Measurements from ENCODE around the gene SARM1.
A peak's percentile ranks its signal among the peaks of the same experiment; 100 is the strongest.

SARM1 gene

DNA sequence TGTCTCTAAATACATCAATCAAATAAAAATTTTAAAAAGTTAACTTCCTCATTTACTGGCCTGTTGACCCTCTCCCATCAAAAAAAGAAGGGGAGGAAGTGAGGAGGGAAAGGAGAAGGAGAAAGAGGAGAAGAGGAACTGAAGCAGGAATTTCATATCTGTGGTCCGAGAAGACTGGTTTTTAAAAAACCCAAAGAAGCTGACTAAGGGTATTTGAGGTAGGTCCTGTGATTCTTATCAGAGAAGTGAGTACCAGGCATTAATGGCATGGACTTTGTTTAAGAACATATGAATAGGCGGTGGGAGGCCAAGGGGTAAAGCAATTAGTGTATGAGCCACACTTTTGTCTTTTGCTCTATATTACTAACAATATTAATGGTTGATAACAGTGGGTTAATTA is 32.5 kb downstream of the SARM1 start:
- Histone ChIP-seq H3K27ac (ENCODE audit: low read length) (no peak overlapping the region), H3K27me3 (ENCODE audit: control insufficient read depth, insufficient read depth, low read length) (no peaks in the 10 kb centered on the region; the same call in 1 of the 2 replicates), H3K4me1 (ENCODE audit: control insufficient read depth, insufficient read depth, low read length) (peaks cover 27% of the 10 kb centered on the region), H3K36me3 (ENCODE audit: control insufficient read depth, insufficient read depth, low read length) (no peaks in the 10 kb centered on the region; the same call in 1 of the 2 replicates), H3K9me3 (ENCODE audit: control insufficient read depth, insufficient read depth, low read length) (no peaks in the 10 kb centered on the region), H3K4me3 (ENCODE audit: low read length) (no peak overlapping the region)
- WGBS (ENCODE audit: insufficient coverage, insufficient read length) = no CpG with 5 or more reads among the region's 2 CpGs
- no peak for DNase-seq (ENCODE audit: low read depth, low spot score)

DNA sequence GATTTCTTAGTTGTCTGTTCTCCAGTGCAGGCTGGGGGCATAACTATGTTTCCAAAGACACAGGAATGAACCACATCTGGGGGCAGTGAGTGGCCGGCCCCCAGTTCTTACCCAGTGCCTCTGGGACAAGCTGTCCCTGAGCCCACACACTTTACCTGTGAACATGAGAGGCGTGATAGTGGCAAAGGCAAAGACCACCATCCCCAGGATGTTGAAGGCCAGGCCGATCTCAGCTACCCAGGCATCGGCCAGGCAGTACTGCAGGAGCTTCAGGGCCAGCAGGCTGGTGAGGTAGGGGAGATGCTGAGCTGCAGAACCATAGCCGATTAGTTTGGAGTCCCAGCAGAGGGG is 32.9 kb downstream of the SARM1 start:
- Histone ChIP-seq H3K9me3 (ENCODE audit: control insufficient read depth, insufficient read depth, low read length) (no peaks in the 10 kb centered on the region), H3K36me3 (ENCODE audit: control insufficient read depth, insufficient read depth, low read length) (no peaks in the 10 kb centered on the region; the same call in 1 of the 2 replicates), H3K4me3 (ENCODE audit: low read length) (no peak overlapping the region), H3K4me1 (ENCODE audit: control insufficient read depth, insufficient read depth, low read length) (peaks cover 27% of the 10 kb centered on the region), H3K27me3 (ENCODE audit: control insufficient read depth, insufficient read depth, low read length) (no peaks in the 10 kb centered on the region; the same call in 1 of the 2 replicates), H3K27ac (ENCODE audit: low read length) (no peak overlapping the region)
- WGBS (ENCODE audit: insufficient coverage, insufficient read length) = no CpG with 5 or more reads among the region's 5 CpGs
- DNase-seq (ENCODE audit: low read depth, low spot score) = no peak

DNA sequence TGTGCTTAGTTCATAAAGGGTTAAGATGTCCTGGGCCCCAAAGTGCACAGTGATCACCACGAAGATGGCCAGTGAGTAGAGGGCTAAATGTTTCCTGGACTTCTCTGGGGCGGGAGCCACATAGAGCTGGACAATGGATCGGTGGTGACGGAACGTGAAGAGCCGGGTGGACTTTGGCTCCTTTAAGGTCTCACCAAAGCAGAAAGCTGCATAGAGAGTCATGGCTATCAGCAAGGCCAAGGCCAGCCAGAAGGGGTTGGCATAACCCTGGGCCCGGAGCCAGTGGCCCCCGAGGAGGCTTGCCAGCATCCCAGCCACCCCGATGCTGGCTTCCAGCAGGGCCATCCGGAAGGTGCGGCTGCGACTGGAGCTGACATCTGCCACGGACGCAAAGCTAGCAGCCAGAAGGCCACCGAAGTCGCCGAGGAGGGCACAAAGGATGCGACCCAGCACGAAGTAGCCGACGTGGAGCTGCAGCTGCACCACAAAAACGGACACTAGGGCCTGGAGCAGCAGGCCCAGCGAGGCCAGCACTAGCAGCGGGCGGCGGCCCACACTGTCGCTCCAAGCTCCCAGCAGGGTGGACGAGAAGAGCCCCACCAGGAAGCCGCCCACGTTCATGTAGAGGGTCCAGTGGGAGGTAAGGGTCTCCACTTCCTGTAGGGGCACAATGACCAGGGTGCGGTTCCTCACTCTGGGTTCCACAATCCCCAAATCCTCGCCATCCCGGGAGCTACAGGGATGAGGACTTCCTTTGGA is 33.5 kb downstream of the SARM1 start:
- Histone ChIP-seq H3K27ac (ENCODE audit: low read length) (no peak overlapping the region), H3K36me3 (ENCODE audit: control insufficient read depth, insufficient read depth, low read length) (no peaks in the 10 kb centered on the region; the same call in 1 of the 2 replicates), H3K4me3 (ENCODE audit: low read length) (peak overlapping the region; percentile 10; the same call in 1 of the 2 replicates), H3K4me1 (ENCODE audit: control insufficient read depth, insufficient read depth, low read length) (peaks cover 27% of the 10 kb centered on the region), H3K27me3 (ENCODE audit: control insufficient read depth, insufficient read depth, low read length) (no peaks in the 10 kb centered on the region; the same call in 1 of the 2 replicates), H3K9me3 (ENCODE audit: control insufficient read depth, insufficient read depth, low read length) (no peaks in the 10 kb centered on the region)
- WGBS (ENCODE audit: insufficient coverage, insufficient read length) = no CpG with 5 or more reads among the region's 33 CpGs
- DNase-seq (ENCODE audit: low read depth, low spot score) = no peak

DNA sequence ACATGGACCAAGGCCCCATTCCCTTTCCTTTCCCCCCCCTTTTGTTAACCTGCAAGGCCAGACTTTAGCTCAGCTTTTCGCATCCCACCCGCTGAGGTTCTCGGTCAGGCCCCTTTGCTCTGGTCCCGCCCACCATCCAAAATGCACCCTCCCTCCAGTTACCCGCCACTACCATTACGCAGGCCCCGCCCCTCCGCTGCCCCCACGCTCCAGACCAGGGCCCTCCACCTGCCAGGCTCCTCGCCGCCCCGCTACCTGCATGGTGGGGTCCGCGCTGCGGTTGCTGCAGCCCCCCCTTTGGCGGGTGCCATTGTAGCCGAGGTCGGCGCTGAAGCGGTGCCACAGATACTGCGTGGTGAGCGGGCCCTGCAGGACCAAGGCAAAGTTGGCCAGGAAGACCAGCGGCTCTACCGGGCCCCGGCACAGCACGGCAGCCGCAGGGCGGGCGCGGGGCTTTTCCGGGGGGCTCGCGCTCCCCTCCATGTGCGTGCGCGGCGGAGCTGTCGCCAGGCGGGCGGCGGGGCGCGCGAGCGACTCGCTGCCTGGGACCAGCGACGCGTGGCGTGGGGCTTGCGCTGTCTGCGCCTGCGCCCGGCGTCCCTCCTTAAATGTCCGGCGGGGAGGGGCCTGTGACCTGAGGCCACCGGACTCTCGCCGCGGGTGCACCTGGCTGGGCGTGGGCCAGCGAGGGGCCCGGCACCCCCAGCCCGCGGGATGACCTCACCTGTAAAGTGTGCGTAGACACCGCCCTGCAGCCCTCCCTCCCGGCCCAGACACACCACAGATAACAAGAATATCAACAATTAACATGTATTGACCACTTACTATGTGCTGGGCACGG is 34.4 kb downstream of the SARM1 start, which contains the start of gene SLC46A1:
TSS of gene SLC46A1 (minus strand) at position 581 of the 841 bp plus-strand sequence. CDS start at position 483, 98 bp downstream.
- Histone ChIP-seq H3K36me3 (ENCODE audit: control insufficient read depth, insufficient read depth, low read length) (no peaks in the 10 kb centered on the region; the same call in 1 of the 2 replicates), H3K27me3 (ENCODE audit: control insufficient read depth, insufficient read depth, low read length) (no peaks in the 10 kb centered on the region; the same call in 1 of the 2 replicates), H3K4me3 (ENCODE audit: low read length) (peak within 1 kb of the TSS; percentile 88), H3K4me1 (ENCODE audit: control insufficient read depth, insufficient read depth, low read length) (peaks cover 27% of the 10 kb centered on the region), H3K9me3 (ENCODE audit: control insufficient read depth, insufficient read depth, low read length) (no peaks in the 10 kb centered on the region), H3K27ac (ENCODE audit: low read length) (no peak within 1 kb of the TSS)
- no peak for DNase-seq (ENCODE audit: low read depth, low spot score)
- no CpG with 5 or more reads among the region's 70 CpGs for WGBS (ENCODE audit: insufficient coverage, insufficient read length)

DNA sequence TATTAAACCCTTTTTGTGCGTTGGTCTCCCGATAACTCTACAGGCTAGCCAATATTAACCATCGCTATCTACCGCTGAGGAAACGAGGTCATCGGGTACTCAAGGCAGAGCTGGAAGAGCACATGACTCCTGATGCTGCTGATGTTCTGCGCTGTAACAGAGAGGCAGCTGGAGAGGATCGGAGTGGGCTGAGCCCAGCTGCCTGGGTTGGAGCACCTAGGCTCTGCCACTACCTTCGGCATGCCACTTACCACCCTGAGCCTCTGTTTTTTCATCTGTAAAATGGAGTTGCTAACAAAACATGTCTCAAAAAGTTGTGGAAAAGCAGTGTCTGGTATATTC is 35.0 kb downstream of the SARM1 start:
- WGBS (ENCODE audit: insufficient coverage, insufficient read length) = no CpG with 5 or more reads among the region's 9 CpGs
- peaks cover 27% of the 10 kb centered on the region for H3K4me1 ChIP-seq (ENCODE audit: control insufficient read depth, insufficient read depth, low read length)
- H3K4me3 ChIP-seq (ENCODE audit: low read length) = peak overlapping the region; percentile 88; the same call in 1 of the 2 replicates
- no peaks in the 10 kb centered on the region for H3K9me3 ChIP-seq (ENCODE audit: control insufficient read depth, insufficient read depth, low read length)
- H3K27ac ChIP-seq (ENCODE audit: low read length) = no peak overlapping the region
- DNase-seq (ENCODE audit: low read depth, low spot score) = no peak
- H3K36me3 ChIP-seq (ENCODE audit: control insufficient read depth, insufficient read depth, low read length) = no peaks in the 10 kb centered on the region; the same call in 1 of the 2 replicates
- H3K27me3 ChIP-seq (ENCODE audit: control insufficient read depth, insufficient read depth, low read length) = no peaks in the 10 kb centered on the region; the same call in 1 of the 2 replicates

DNA sequence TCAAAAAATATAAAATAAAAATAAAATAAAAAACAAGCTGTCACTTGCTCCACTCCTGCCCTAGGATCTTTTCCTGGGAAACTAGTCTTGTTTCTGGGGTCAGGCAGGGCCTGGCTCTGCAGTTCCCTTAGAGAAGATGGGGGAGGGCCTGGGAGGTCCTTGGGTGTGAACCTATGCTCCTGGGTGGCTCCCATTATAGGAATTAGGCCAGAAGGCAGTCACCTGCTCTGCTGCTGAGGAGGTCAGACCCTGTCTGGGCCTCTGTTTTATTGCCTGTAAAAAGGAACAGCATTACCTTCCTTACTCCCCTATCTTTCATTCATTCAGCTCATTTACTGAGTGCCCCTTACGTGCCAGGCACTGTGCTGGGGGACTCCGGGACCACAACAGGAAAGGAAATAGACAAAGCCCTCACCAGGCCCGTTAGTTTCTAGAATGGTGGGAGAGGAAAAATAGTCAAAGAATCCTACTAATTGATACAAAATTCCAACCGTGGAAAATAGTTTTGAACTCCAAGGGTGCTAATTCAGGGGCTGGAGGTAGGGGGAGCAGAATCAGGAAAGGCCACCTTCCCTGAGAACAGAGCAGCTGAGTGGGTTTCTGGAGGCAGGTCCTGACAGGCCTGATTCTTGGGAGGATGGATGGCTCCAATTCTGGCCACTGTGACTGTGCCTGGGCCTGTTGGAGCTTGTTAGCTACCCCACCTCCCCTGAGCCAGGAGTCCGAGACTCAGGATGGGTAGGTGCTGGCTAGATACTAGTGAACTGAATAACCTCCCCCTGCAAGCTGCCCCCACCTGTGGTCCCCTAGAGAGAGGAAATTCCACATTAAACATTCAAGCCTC is 35.9 kb downstream of the SARM1 start:
- WGBS (ENCODE audit: insufficient coverage, insufficient read length) = no CpG with 5 or more reads among the region's 5 CpGs
- Histone ChIP-seq H3K27me3 (ENCODE audit: control insufficient read depth, insufficient read depth, low read length) (no peaks in the 10 kb centered on the region; the same call in 1 of the 2 replicates), H3K27ac (ENCODE audit: low read length) (peak overlapping the region; percentile 59), H3K4me3 (ENCODE audit: low read length) (no peak overlapping the region), H3K9me3 (ENCODE audit: control insufficient read depth, insufficient read depth, low read length) (no peaks in the 10 kb centered on the region), H3K36me3 (ENCODE audit: control insufficient read depth, insufficient read depth, low read length) (no peaks in the 10 kb centered on the region; the same call in 1 of the 2 replicates), H3K4me1 (ENCODE audit: control insufficient read depth, insufficient read depth, low read length) (peaks cover 24% of the 10 kb centered on the region)
- DNase-seq (ENCODE audit: low read depth, low spot score) = no peak

DNA sequence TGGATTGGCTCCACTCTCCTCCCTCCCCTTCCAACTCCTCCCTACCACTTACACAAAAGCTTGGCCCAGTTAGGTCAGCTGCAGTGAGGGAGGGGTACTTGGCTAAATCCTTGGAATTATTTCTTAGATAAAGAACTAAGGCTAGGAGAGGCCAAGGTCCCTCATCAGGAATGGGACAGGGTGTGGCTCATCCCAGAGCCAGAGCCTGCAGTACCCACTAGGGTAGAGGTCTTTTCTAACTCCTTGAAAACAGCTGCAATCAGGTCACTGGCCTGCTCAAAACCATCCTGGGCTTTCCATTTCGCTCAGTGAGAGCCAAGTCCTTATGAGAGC is 36.4 kb downstream of the SARM1 start:
- no CpG with 5 or more reads among the region's 1 CpG for WGBS (ENCODE audit: insufficient coverage, insufficient read length)
- no peak overlapping the region for H3K4me3 ChIP-seq (ENCODE audit: low read length)
- no peaks in the 10 kb centered on the region; the same call in 1 of the 2 replicates for H3K27me3 ChIP-seq (ENCODE audit: control insufficient read depth, insufficient read depth, low read length)
- no peaks in the 10 kb centered on the region for H3K9me3 ChIP-seq (ENCODE audit: control insufficient read depth, insufficient read depth, low read length)
- peaks cover 19% of the 10 kb centered on the region for H3K4me1 ChIP-seq (ENCODE audit: control insufficient read depth, insufficient read depth, low read length)
- H3K36me3 ChIP-seq (ENCODE audit: control insufficient read depth, insufficient read depth, low read length) = no peaks in the 10 kb centered on the region; the same call in 1 of the 2 replicates
- H3K27ac ChIP-seq (ENCODE audit: low read length) = no peak overlapping the region
- no peak for DNase-seq (ENCODE audit: low read depth, low spot score)

DNA sequence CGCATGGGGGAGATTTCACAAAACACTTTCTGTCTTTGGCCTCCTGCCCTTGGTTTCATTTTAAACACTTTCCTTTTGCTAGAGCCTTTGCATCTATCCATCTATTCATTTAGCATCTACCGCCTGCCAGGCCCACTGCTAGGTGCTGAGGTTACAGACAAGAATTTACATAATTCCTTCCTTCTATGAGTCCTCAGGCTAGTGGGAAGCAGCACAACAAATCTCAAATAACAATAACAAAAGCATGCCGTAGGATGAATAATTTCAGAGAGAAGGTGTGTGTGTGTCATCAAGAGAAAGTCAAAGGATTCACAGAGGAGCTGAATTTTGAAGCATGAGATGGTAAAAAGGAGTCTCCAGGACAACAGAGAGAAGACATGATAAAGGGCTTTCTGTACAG is 40.6 kb downstream of the SARM1 start:
- H3K9me3 ChIP-seq (ENCODE audit: control insufficient read depth, insufficient read depth, low read length) = no peaks in the 10 kb centered on the region
- H3K36me3 ChIP-seq (ENCODE audit: control insufficient read depth, insufficient read depth, low read length) = no peaks in the 10 kb centered on the region
- H3K27me3 ChIP-seq (ENCODE audit: control insufficient read depth, insufficient read depth, low read length) = peaks cover 9% of the 10 kb centered on the region
- peaks cover 10% of the 10 kb centered on the region; the same call in 1 of the 2 replicates for H3K4me1 ChIP-seq (ENCODE audit: control insufficient read depth, insufficient read depth, low read length)
- DNase-seq (ENCODE audit: low read depth, low spot score) = no peak
- WGBS (ENCODE audit: insufficient coverage, insufficient read length) = no CpG with 5 or more reads among the region's 3 CpGs
- H3K27ac ChIP-seq (ENCODE audit: low read length) = no peak overlapping the region
- H3K4me3 ChIP-seq (ENCODE audit: low read length) = no peak overlapping the region

DNA sequence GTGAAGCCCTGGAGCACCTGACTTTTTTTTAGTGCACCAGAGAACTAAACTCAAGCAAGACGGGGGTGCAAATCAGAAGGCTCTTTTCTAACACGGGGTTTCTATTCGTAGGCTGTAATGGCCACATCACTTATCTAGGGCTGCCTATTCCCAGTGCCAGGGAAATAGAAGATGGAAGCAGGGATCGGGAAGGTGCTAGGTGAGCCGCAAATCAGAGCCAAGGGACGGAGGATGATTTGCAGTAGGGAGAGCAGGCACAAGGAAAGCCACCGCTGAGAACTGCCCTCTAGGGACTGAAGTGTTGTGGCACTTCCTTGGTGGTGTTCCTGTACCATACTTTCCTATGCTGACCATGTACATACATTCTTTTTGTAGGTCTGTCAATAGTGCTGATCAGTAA is 42.3 kb downstream of the SARM1 start:
- peaks cover 2% of the 10 kb centered on the region; the same call in 1 of the 2 replicates for H3K4me1 ChIP-seq (ENCODE audit: control insufficient read depth, insufficient read depth, low read length)
- WGBS (ENCODE audit: insufficient coverage, insufficient read length) = no CpG with 5 or more reads among the region's 7 CpGs
- H3K27ac ChIP-seq (ENCODE audit: low read length) = no peak overlapping the region
- no peak overlapping the region for H3K4me3 ChIP-seq (ENCODE audit: low read length)
- DNase-seq (ENCODE audit: low read depth, low spot score) = no peak
- H3K36me3 ChIP-seq (ENCODE audit: control insufficient read depth, insufficient read depth, low read length) = no peaks in the 10 kb centered on the region
- H3K9me3 ChIP-seq (ENCODE audit: control insufficient read depth, insufficient read depth, low read length) = no peaks in the 10 kb centered on the region
- H3K27me3 ChIP-seq (ENCODE audit: control insufficient read depth, insufficient read depth, low read length) = peaks cover 12% of the 10 kb centered on the region

DNA sequence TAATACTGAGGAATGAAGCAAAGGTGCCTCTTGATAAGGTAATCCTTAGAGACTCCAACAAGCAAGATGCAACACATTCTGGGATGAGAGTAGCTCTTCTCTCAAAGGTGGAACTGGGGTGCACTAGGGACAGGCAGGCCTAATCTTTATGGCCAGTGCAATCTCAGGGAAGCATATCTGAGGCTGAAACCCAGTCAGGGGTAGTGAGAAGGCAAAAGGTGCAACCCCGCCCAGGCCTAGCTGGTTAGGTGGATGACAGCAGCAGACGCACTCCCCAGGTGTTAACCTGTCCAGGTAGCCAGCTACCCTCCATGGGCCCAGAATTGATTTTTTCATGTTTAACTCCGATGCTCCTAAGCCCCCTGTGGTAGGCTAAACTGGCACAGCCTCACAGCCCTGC is 44.4 kb downstream of the SARM1 start:
- H3K36me3 ChIP-seq (ENCODE audit: control insufficient read depth, insufficient read depth, low read length) = no peaks in the 10 kb centered on the region
- DNase-seq (ENCODE audit: low read depth, low spot score) = no peak
- no CpG with 5 or more reads among the region's 3 CpGs for WGBS (ENCODE audit: insufficient coverage, insufficient read length)

More for the DNA sequence above, 44.4 kb downstream of the SARM1 start:
- Histone ChIP-seq H3K9me3 (ENCODE audit: control insufficient read depth, insufficient read depth, low read length) (no peaks in the 10 kb centered on the region), H3K27me3 (ENCODE audit: control insufficient read depth, insufficient read depth, low read length) (peaks cover 12% of the 10 kb centered on the region), H3K4me1 (ENCODE audit: control insufficient read depth, insufficient read depth, low read length) (peaks cover 2% of the 10 kb centered on the region; the same call in 1 of the 2 replicates), H3K27ac (ENCODE audit: low read length) (no peak overlapping the region), H3K4me3 (ENCODE audit: low read length) (no peak overlapping the region)
